Endothelial cell of umbilical vein (primary cell): ENCODE data around the gene OR3A2. TPM values are rescaled to one million over a fixed set of nuclear protein-coding genes. Genes with fewer than 3 reads are reported as not detected.

Source experiments
- BruUV-seq: library from RNA; stranded (reverse); fragments of 400-500 nt; replicated peaks from 2 replicates; lab custom pipeline; 2021; lab: Mats Ljungman, UMichigan
- CTCF ChIA-PET: fragments of 300-600, 350-600 bp; sonication (Branson Sonifier 250); formaldehyde crosslinking; loops from one replicate; lab custom pipeline; 2021; ENCODE audit warnings: antibody characterized with exemption, inconsistent platforms; lab: Charles Lee
- POLR2A ChIA-PET: fragments of 300-600, 350-600 bp; sonication (Branson Sonifier 250); formaldehyde crosslinking; loops from one replicate; lab custom pipeline; 2021; ENCODE audit warnings: antibody characterized with exemption, inconsistent platforms; lab: Charles Lee
- DNase-seq: peaks from one replicate; pipeline ENCODE4 v3.0.0-alpha.2; 2011; ENCODE audit warnings: low read depth, low spot score
- FAIRE-seq: peaks from 2 replicates; lab custom pipeline; 2011; peaks lifted over from hg19 to GRCh38; lab: Jason Lieb, UNC
- H2AFZ ChIP-seq: 2 replicates; pipeline ENCODE4 v1.6.0; 2012; ENCODE audit warnings: low read depth, low read length, control low read depth, inconsistent platforms
- H3K27ac ChIP-seq: 2 replicates; pipeline ENCODE4 v1.5.1; 2011; ENCODE audit warnings: low read depth, mild to moderate bottlenecking, control low read depth, low read length, moderate library complexity; ENCODE audit not compliant: insufficient read depth
- H3K27me3 ChIP-seq, 2 experiments: 2 replicates each; pipeline versions ENCODE4 v1.6.0 to v1.6.1; 2011; ENCODE audit warnings: low read length in 2 of 2, mixed read lengths in 1 of 2; ENCODE audit not compliant: control insufficient read depth in 2 of 2, insufficient read depth in 2 of 2
- H3K36me3 ChIP-seq, 2 experiments: 2 replicates in 1 of 2; 3 replicates in 1 of 2; pipeline ENCODE4 v1.5.1; 2011; ENCODE audit warnings: low read length in 2 of 2, mild to moderate bottlenecking in 1 of 2, moderate library complexity in 1 of 2; ENCODE audit not compliant: control insufficient read depth in 2 of 2, insufficient read depth in 2 of 2; ENCODE audit errors: extremely low read depth in 1 of 2
- H3K4me1 ChIP-seq: 3 replicates; pipeline ENCODE4 v1.5.1; 2011; ENCODE audit warnings: mild to moderate bottlenecking, low read length; ENCODE audit not compliant: control insufficient read depth, insufficient read depth; ENCODE audit errors: extremely low read depth
- H3K4me2 ChIP-seq: 2 replicates; pipeline ENCODE4 v1.6.1; 2011; ENCODE audit warnings: low read length, control low read depth, mixed read lengths; ENCODE audit not compliant: insufficient read depth
- H3K4me3 ChIP-seq, 3 experiments: fragments of 200-600 bp in 1 of 3; sonication (generic), shearing (Covaris generic) in 1 of 3; replicated peaks in 1 of 3; 2 replicates each; pipeline ENCODE4 v1.5.1; 2011 to 2016; ENCODE audit warnings: control low read depth in 3 of 3, low read length in 3 of 3, mild to moderate bottlenecking in 2 of 3, inconsistent platforms in 1 of 3, low read depth in 1 of 3, moderate library complexity in 1 of 3; ENCODE audit not compliant: insufficient read depth in 1 of 3
- H3K79me2 ChIP-seq: 2 replicates; pipeline ENCODE4 v1.6.0; 2012; ENCODE audit warnings: low read length, inconsistent platforms; ENCODE audit not compliant: control insufficient read depth, insufficient read depth
- H3K9ac ChIP-seq: replicated peaks from 2 replicates; pipeline ENCODE3; 2011; ENCODE audit warnings: low read length, control low read depth; ENCODE audit not compliant: insufficient read depth; ENCODE audit errors: extremely low read depth
- H3K9me1 ChIP-seq: replicated peaks from 3 replicates; pipeline ENCODE4 v1.6.0; 2011; ENCODE audit warnings: mild to moderate bottlenecking, low read length; ENCODE audit not compliant: control insufficient read depth, insufficient read depth; ENCODE audit errors: extremely low read depth
- H3K9me3 ChIP-seq: replicated peaks from 2 replicates; pipeline ENCODE4 v1.5.1; 2012; ENCODE audit warnings: low read length, inconsistent platforms; ENCODE audit not compliant: control insufficient read depth, insufficient read depth
- H4K20me1 ChIP-seq: replicated peaks from 2 replicates; pipeline ENCODE3; 2011; ENCODE audit warnings: mild to moderate bottlenecking, low read length; ENCODE audit not compliant: control insufficient read depth, insufficient read depth; ENCODE audit errors: extremely low read depth
- CTCF ChIP-seq, 2 donors: IDR thresholded peaks; 1 replicate in 1 of 2; 2 replicates in 1 of 2; pipeline ENCODE4 v1.5.1; 2011; ENCODE audit warnings: low read length in 2 of 2, mild to moderate bottlenecking in 2 of 2, moderate library complexity in 2 of 2, control low read depth in 1 of 2, inconsistent platforms in 1 of 2, low read depth in 1 of 2; ENCODE audit not compliant: insufficient read depth in 1 of 2; ENCODE audit errors: extremely low read depth in 1 of 2
- FOS ChIP-seq: IDR thresholded peaks from 2 replicates; pipeline ENCODE4 v1.6.1; 2011; ENCODE audit warnings: mild to moderate bottlenecking, low read length, moderate library complexity, borderline replicate concordance; ENCODE audit not compliant: insufficient read depth
- GATA2 ChIP-seq: IDR thresholded peaks from 2 replicates; pipeline ENCODE4 v1.7.0; 2011; ENCODE audit warnings: low read depth, mild to moderate bottlenecking, moderate library complexity, mixed read lengths, low read length; ENCODE audit not compliant: insufficient read length, insufficient read depth
- MYC ChIP-seq: IDR thresholded peaks from one replicate; pipeline ENCODE4 v1.6.1; 2011; ENCODE audit warnings: mild to moderate bottlenecking, low read depth, low read length
- dilution Hi-C: fragments of 300-500 bp; cut with MboI; formaldehyde crosslinking; loops from one replicate; pipeline ENCODE4 v1.15.0; 2019; ENCODE audit warnings: low sequenced_read_pairs; ENCODE audit not compliant: extremely low pct_ligation_motif_present
- intact Hi-C: fragments of 100-400 bp; cut with micrococcal nuclease; formaldehyde crosslinking; loops from one replicate; pipeline ENCODE4 v1.10.0; 2022
- polyA plus RNA-seq, 4 experiments: library from polyadenylated mRNA; depleted of rRNA in 3 of 4; stranded (reverse) in 3 of 4; unstranded in 1 of 4; fragments of >200 nt; gene quantifications; 2 replicates each; pipeline versions ENCODE4 v1.2.1 to v1.2.3, GENCODE V29; 2011 to 2012; ENCODE audit warnings: missing spikeins in 1 of 4
- total RNA-seq: library from RNA; stranded (reverse); gene quantifications from 2 replicates; pipeline ENCODE4 v1.2.3, GENCODE V29; 2021
- TF ChIP-seq, protein P1 (sequence below): IDR thresholded peaks from 2 replicates; pipeline ENCODE4 v1.6.1; 2011; ENCODE audit not compliant: insufficient read depth, insufficient read length

The OR3A2 gene
- total and polyA plus RNA-seq, 2 donors (not counting 3 experiments of a cell fraction or from before 2014, with no cell fraction given) = 0.10 TPM; not detected in 1

- CTCF ChIA-PET = no interaction called here
- no peaks in the 10 kb centered on the region for H4K20me1 ChIP-seq
- BruUV-seq = no TSS peak
- no peak overlapping the region for H2AFZ ChIP-seq
- no peak overlapping the region for H3K4me3 ChIP-seq
- no peaks in the 10 kb centered on the region for H3K9me3 ChIP-seq
- no peak overlapping the region for H3K27ac ChIP-seq
- no peaks in the 10 kb centered on the region for H3K27me3 ChIP-seq
- no peaks in the 10 kb centered on the region for H3K36me3 ChIP-seq
- no peak for FAIRE-seq
- H3K9me1 ChIP-seq = no peaks in the 10 kb centered on the region
- dilution Hi-C loops (no loop called here), intact Hi-C loops (no loop called here)
- H3K9ac ChIP-seq = no peak overlapping the region
- no peaks in the 10 kb centered on the region for H3K4me1 ChIP-seq
- DNase-seq = no peak
- POLR2A ChIA-PET = no interaction called here
- no peak overlapping the region for H3K4me2 ChIP-seq
- TF ChIP-seq GATA2 (no peak), CTCF (IDR thresholded peaks at IDR 0.05; ENCODE audit: extremely low read depth in 1 of 2, insufficient read depth in 1 of 2, low read depth in 1 of 2, low read length in 2 of 2) (no peak), MYC (no peak)
- no peaks in the 10 kb centered on the region for H3K79me2 ChIP-seq
Observed at GRCh38 chr17:3335876-3336275, 50.2 kb downstream of the OR3A2 start.

- dilution Hi-C loops (no loop called here), intact Hi-C loops (no loop called here)
- no peaks in the 10 kb centered on the region for H3K9me1 ChIP-seq
- ChIA-PET CTCF (no interaction called here), POLR2A (no interaction called here)
- FAIRE-seq = no peak
- no peak overlapping the region for H2AFZ ChIP-seq
- H4K20me1 ChIP-seq = no peaks in the 10 kb centered on the region
- H3K9ac ChIP-seq = no peak overlapping the region
- no TSS peak for BruUV-seq
- no peak overlapping the region for H3K27ac ChIP-seq
- no peak overlapping the region for H3K4me2 ChIP-seq
- no peaks in the 10 kb centered on the region for H3K27me3 ChIP-seq
- H3K4me1 ChIP-seq = no peaks in the 10 kb centered on the region
- TF ChIP-seq MYC = no peak
- no peak for TF ChIP-seq FOS
- TF ChIP-seq, protein P1, sequence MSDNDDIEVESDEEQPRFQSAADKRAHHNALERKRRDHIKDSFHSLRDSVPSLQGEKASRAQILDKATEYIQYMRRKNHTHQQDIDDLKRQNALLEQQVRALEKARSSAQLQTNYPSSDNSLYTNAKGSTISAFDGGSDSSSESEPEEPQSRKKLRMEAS = no peak
- H3K9me3 ChIP-seq = no peaks in the 10 kb centered on the region
- DNase-seq = no peak
- no peaks in the 10 kb centered on the region for H3K36me3 ChIP-seq
- no peak overlapping the region for H3K4me3 ChIP-seq
- no peaks in the 10 kb centered on the region for H3K79me2 ChIP-seq
Observed at GRCh38 chr17:3318336-3318735, 67.8 kb downstream of the OR3A2 start.
